ENCODE results near the gene SLC8B1. TPM values are rescaled to one million over a fixed set of nuclear protein-coding genes. Genes with fewer than 3 reads are reported as not detected.

SLC8B1 gene
- total RNA-seq, 4 donors from 2014 or later, result 31.8 to 63.4 (median 38.8) TPM

- intact Hi-C loops (cut with DNase I; ENCODE audit: low total_unique reads), result no loop called here
- DNase-seq (ENCODE audit: low spot score in 2 of 2), result no peak
- 89 to 90% methylated on average over 10 of the region's 10 CpGs for WGBS, 2 donors
- TF ChIP-seq, protein P1, sequence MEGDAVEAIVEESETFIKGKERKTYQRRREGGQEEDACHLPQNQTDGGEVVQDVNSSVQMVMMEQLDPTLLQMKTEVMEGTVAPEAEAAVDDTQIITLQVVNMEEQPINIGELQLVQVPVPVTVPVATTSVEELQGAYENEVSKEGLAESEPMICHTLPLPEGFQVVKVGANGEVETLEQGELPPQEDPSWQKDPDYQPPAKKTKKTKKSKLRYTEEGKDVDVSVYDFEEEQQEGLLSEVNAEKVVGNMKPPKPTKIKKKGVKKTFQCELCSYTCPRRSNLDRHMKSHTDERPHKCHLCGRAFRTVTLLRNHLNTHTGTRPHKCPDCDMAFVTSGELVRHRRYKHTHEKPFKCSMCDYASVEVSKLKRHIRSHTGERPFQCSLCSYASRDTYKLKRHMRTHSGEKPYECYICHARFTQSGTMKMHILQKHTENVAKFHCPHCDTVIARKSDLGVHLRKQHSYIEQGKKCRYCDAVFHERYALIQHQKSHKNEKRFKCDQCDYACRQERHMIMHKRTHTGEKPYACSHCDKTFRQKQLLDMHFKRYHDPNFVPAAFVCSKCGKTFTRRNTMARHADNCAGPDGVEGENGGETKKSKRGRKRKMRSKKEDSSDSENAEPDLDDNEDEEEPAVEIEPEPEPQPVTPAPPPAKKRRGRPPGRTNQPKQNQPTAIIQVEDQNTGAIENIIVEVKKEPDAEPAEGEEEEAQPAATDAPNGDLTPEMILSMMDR (IDR thresholded peaks at IDR 0.05), result no peak
- TF ChIP-seq POLR2A (IDR thresholded peaks at IDR 0.05), result no peak
- no peak overlapping the region for H3K4me3 ChIP-seq (ENCODE audit: low read depth, poor library complexity, severe bottlenecking)
These were observed 82.4 kb downstream of the SLC8B1 start for GRCh38 chr12:113252494-113252893.

DNA sequence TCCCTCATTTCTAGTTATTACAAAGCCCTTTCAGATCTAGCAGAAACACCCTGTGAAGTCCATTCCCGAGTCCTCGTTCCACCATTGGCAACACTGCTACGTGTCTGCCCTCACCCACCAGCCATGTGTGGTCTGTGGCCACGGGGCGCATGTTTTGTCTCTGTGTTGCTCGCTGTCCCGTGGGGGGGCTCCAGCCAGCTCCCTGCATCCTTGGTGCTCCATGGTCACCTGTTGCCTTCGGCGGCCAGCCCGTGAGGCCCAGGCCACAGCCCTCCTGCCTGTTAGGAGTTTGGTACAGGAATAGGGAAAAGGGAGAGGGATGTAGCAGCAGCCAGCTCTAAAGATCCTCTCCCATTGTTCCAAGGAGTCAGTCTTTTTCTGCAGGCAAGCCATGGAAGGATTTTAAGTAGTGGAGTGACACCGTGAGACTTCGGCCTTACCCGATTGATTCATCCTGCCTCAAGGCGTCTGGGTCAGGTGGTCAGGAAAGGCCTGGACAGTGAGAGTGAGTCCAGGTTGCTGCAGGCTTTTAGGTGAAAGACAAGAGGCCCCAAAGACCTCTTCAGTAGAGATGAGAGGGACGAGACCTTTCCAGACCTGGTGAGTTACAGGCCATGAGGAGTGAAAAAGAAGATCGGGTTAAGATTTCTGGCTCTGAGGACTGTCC is 83.4 kb downstream of the SLC8B1 start:
- 90 to 94% methylated on average over 16 of the region's 16 CpGs for WGBS, 2 donors
- no peak overlapping the region for H3K4me3 ChIP-seq (ENCODE audit: low read depth, poor library complexity, severe bottlenecking)
- DNase-seq (ENCODE audit: low spot score in 2 of 2), result no peak
- intact Hi-C loops (cut with DNase I; ENCODE audit: low total_unique reads), result no loop called here
- TF ChIP-seq, protein P1 (IDR thresholded peaks at IDR 0.05), result no peak
- no peak for TF ChIP-seq POLR2A (IDR thresholded peaks at IDR 0.05)

- TF ChIP-seq, protein P1 (IDR thresholded peaks at IDR 0.05), result no peak
- no peak for DNase-seq (ENCODE audit: low spot score in 2 of 2)
- no peak overlapping the region for H3K4me3 ChIP-seq (ENCODE audit: low read depth, poor library complexity, severe bottlenecking)
- intact Hi-C loops (cut with DNase I; ENCODE audit: low total_unique reads), result no loop called here
- 91 to 95% methylated on average over 6 of the region's 6 CpGs for WGBS, 2 donors
These were observed 84.9 kb downstream of the SLC8B1 start for GRCh38 chr12:113250045-113250444.

DNA sequence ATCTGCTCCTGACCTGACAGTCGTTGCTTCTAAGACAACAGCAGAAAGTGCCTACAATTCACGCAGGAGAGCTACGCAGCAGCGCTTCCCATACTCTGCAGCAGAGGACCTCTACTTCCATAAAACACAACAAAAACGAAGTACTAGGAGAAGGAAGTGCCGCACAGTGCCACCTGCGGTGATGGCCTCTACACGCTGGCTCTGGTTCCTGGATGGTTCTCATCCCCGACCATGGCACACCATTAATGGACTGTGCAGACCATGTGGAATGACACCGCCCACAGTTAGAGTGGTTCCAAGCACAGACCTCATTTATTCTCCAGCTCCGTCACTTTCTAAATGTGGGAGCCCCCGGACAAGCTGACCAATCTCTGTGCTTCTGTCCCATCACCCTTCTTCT is 85.4 kb downstream of the SLC8B1 start:
- intact Hi-C loops (cut with DNase I; ENCODE audit: low total_unique reads), result no loop called here
- 92 to 95% methylated on average over 12 of the region's 12 CpGs for WGBS, 2 donors
- TF ChIP-seq POLR2A (IDR thresholded peaks at IDR 0.05), result no peak

GRCh38 chr12:113248842-113249435 is 86.0 kb downstream of the SLC8B1 start:
- WGBS, 2 donors, result 92 to 96% methylated on average over 11 of the region's 11 CpGs
- TF ChIP-seq, protein P1 (IDR thresholded peaks at IDR 0.05), result no peak
- TF ChIP-seq POLR2A (IDR thresholded peaks at IDR 0.05), result no peak
- intact Hi-C loops (cut with DNase I; ENCODE audit: low total_unique reads), result no loop called here
- DNase-seq (ENCODE audit: low spot score in 2 of 2), result no peak
- H3K4me3 ChIP-seq (ENCODE audit: low read depth, poor library complexity, severe bottlenecking), result no peak overlapping the region

More for the DNA sequence above, 85.4 kb downstream of the SLC8B1 start:
- no peak overlapping the region for H3K4me3 ChIP-seq (ENCODE audit: low read depth, poor library complexity, severe bottlenecking)
- DNase-seq (ENCODE audit: low spot score in 2 of 2), result no peak

Small RNAs within 50 kb of the gene (microRNA-seq; reads per million reads assigned to microRNA genes)
- 0 to 0.57 reads per million in 2 donors for gene MIR6762 (ENCODE audit: borderline number of aligned reads in 1 of 2, borderline replicate concordance in 2 of 2)

Other genes starting within 250 kb of the SLC8B1 start
- gene RASAL1, start 199.3 kb downstream of the SLC8B1 start, total RNA-seq, result 10 to 100 TPM; 39.3 to 59.3 (median 50.9) TPM
- gene CFAP73, start 185.4 kb downstream of the SLC8B1 start, total RNA-seq, result 1 to 10 TPM in 2 of 4 donors, under 1 TPM in 1, not detected in 1; 0.38 to 4.3 (median 1.9) TPM
- gene DDX54, start 149.6 kb downstream of the SLC8B1 start, total RNA-seq, result 100 to 1,000 TPM in 1 of 4 donors, 10 to 100 TPM in 3; 48.6 to 106 (median 77.3) TPM
- 10 to 100 TPM; 14.5 to 25.8 (median 18.8) TPM for gene RITA1, start 149.4 kb downstream of the SLC8B1 start, total RNA-seq
- gene TPCN1, start 113.6 kb downstream of the SLC8B1 start, total RNA-seq, result 10 to 100 TPM; 16.5 to 38.4 (median 28.8) TPM
- 10 to 100 TPM; 18.9 to 41.2 (median 31.3) TPM for gene PLBD2, start 23.5 kb upstream of the SLC8B1 start, total RNA-seq
- under 1 TPM in 1 of 4 donors, not detected in 3; 0.63 TPM for gene SDS, start 68.8 kb upstream of the SLC8B1 start, total RNA-seq
- 1 to 10 TPM in 2 of 4 donors, under 1 TPM in 1, not detected in 1; 0.46 to 1.8 (median 1.4) TPM for gene SDSL, start 87.3 kb upstream of the SLC8B1 start, total RNA-seq
- not detected for gene LHX5, start 136.8 kb upstream of the SLC8B1 start, total RNA-seq